H1 (cell line): Measurements from ENCODE around the gene GPR156. TPM values are rescaled to one million over a fixed set of nuclear protein-coding genes. Genes with fewer than 3 reads are reported as not detected.

Experiments
- CTCF ChIA-PET: fragments of 300-600 bp; sonication (Branson Sonifier 250); formaldehyde crosslinking; loops from one replicate; lab custom pipeline; 2021; ENCODE audit not compliant: partially characterized antibody; lab: Charles Lee
- POLR2A ChIA-PET: fragments of 300-600 bp; sonication (Branson Sonifier 250); formaldehyde crosslinking; loops from one replicate; lab custom pipeline; 2021; ENCODE audit warnings: inconsistent platforms; ENCODE audit not compliant: partially characterized antibody; lab: Charles Lee
- DNase-seq, 2 experiments: peaks; one replicate each; pipeline versions ENCODE4 v3.0.0 to v3.0.0-alpha.2; 2010 to 2022; ENCODE audit warnings: low spot score in 2 of 2, low read depth in 1 of 2, mixed read lengths in 1 of 2
- FAIRE-seq: peaks from 2 replicates; lab custom pipeline; 2011; peaks lifted over from hg19 to GRCh38; lab: Jason Lieb, UNC
- H2AFZ ChIP-seq: 2 replicates; pipeline ENCODE4 v1.8.1; 2012; ENCODE audit warnings: low read length, inconsistent platforms
- H2AK5ac ChIP-seq: 2 replicates; pipeline ENCODE4 v1.6.1; 2013; ENCODE audit warnings: low read depth, low read length
- H2BK120ac ChIP-seq: replicated peaks from 2 replicates; pipeline ENCODE3; 2013; ENCODE audit warnings: low read depth, low read length, inconsistent platforms
- H2BK12ac ChIP-seq: 2 replicates; pipeline ENCODE4 v1.6.1; 2013; ENCODE audit warnings: low read depth, low read length
- H2BK15ac ChIP-seq: 2 replicates; pipeline ENCODE4 v1.6.1; 2013; ENCODE audit warnings: low read length
- H2BK20ac ChIP-seq: 2 replicates; pipeline ENCODE4 v1.6.1; 2013; ENCODE audit warnings: low read length
- H2BK5ac ChIP-seq: 2 replicates; pipeline ENCODE4 v1.6.1; 2013; ENCODE audit warnings: low read depth, low read length
- H3K14ac ChIP-seq: 2 replicates; pipeline ENCODE4 v1.6.1; 2013; ENCODE audit warnings: inconsistent platforms; ENCODE audit not compliant: insufficient read length
- H3K18ac ChIP-seq: 2 replicates; pipeline ENCODE4 v1.6.1; 2013; ENCODE audit warnings: low read length; ENCODE audit errors: extremely low read depth
- H3K23ac ChIP-seq: 2 replicates; pipeline ENCODE4 v1.6.1; 2013; ENCODE audit warnings: inconsistent platforms; ENCODE audit not compliant: insufficient read length
- H3K23me2 ChIP-seq: 2 replicates; pipeline ENCODE4 v1.6.1; 2013; ENCODE audit warnings: low read depth, low read length
- H3K27ac ChIP-seq: 2 replicates; pipeline ENCODE4 v1.6.1; 2011; ENCODE audit warnings: low read depth, low read length, inconsistent platforms
- H3K27me3 ChIP-seq, 4 experiments: replicated peaks in 1 of 4; 1 replicate in 1 of 4; 2 replicates in 3 of 4; pipeline versions ENCODE4 v1.6.1 to v1.8.1; 2011 to 2013; ENCODE audit warnings: low read length in 3 of 4, mild to moderate bottlenecking in 3 of 4, inconsistent platforms in 2 of 4, mixed read lengths in 2 of 4, moderate library complexity in 1 of 4; ENCODE audit not compliant: control insufficient read depth in 3 of 4, insufficient read depth in 3 of 4; ENCODE audit errors: extremely low read depth in 1 of 4
- H3K36me3 ChIP-seq, 4 experiments: 2 replicates each; pipeline versions ENCODE4 v1.6.1 to v1.8.1; 2011 to 2013; ENCODE audit warnings: mild to moderate bottlenecking in 4 of 4, low read length in 3 of 4, moderate library complexity in 2 of 4, control low read depth in 1 of 4, inconsistent platforms in 1 of 4; ENCODE audit not compliant: insufficient read depth in 4 of 4, control insufficient read depth in 2 of 4
- H3K4ac ChIP-seq: replicated peaks from 2 replicates; pipeline ENCODE3; 2013; ENCODE audit warnings: low read length, low read depth, mixed read lengths, inconsistent platforms; ENCODE audit not compliant: insufficient read length
- H3K4me1 ChIP-seq, 4 experiments: replicated peaks in 1 of 4; 1 replicate in 1 of 4; 2 replicates in 3 of 4; pipeline versions ENCODE4 v1.6.1 to v1.8.1; 2011 to 2013; ENCODE audit warnings: low read length in 3 of 4, inconsistent platforms in 2 of 4, mixed read lengths in 1 of 4; ENCODE audit not compliant: insufficient read depth in 4 of 4, control insufficient read depth in 3 of 4
- H3K4me2 ChIP-seq, 2 experiments: 2 replicates each; pipeline versions ENCODE4 v1.6.1 to v1.8.1; 2011 to 2013; ENCODE audit warnings: low read depth in 2 of 2, low read length in 2 of 2, control low read depth in 1 of 2, inconsistent platforms in 1 of 2, mild to moderate bottlenecking in 1 of 2; ENCODE audit not compliant: insufficient read depth in 1 of 2
- H3K4me3 ChIP-seq, 4 experiments: fragments of 200-600, 300-600 bp in 1 of 4; sonication (generic), shearing (Covaris generic), sonication (Bioruptor Twin) in 1 of 4; 2 replicates each; pipeline versions ENCODE4 v1.5.1 to v1.8.1; 2011 to 2016; ENCODE audit warnings: low read length in 4 of 4, low read depth in 3 of 4, control low read depth in 2 of 4, inconsistent platforms in 2 of 4, mild to moderate bottlenecking in 2 of 4, mixed read lengths in 1 of 4, moderate library complexity in 1 of 4; ENCODE audit not compliant: insufficient read depth in 2 of 4; ENCODE audit errors: extremely low read depth in 1 of 4
- H3K56ac ChIP-seq: replicated peaks from 2 replicates; pipeline ENCODE3; 2013; ENCODE audit warnings: low read depth, mild to moderate bottlenecking, mixed read lengths, low read length, inconsistent platforms; ENCODE audit not compliant: insufficient read length
- H3K79me1 ChIP-seq: 2 replicates; pipeline ENCODE4 v1.6.1; 2013; ENCODE audit warnings: low read depth, low read length, control low read depth
- H3K79me2 ChIP-seq, 2 experiments: 2 replicates each; pipeline versions ENCODE4 v1.6.1 to v1.8.1; 2012 to 2013; ENCODE audit warnings: low read length in 2 of 2, mild to moderate bottlenecking in 2 of 2, inconsistent platforms in 1 of 2; ENCODE audit not compliant: insufficient read depth in 2 of 2, control insufficient read depth in 1 of 2
- H3K9ac ChIP-seq, 4 experiments: replicated peaks in 1 of 4; 1 replicate in 1 of 4; 2 replicates in 3 of 4; pipeline versions ENCODE4 v1.6.1 to v1.8.1; 2011 to 2013; ENCODE audit warnings: low read depth in 3 of 4, low read length in 3 of 4, control low read depth in 2 of 4, mild to moderate bottlenecking in 2 of 4, moderate library complexity in 2 of 4, inconsistent platforms in 1 of 4; ENCODE audit errors: extremely low read depth in 1 of 4
- H3K9me3 ChIP-seq, 2 experiments: 2 replicates each; pipeline versions ENCODE4 v1.6.1 to v1.8.1; 2012 to 2013; ENCODE audit warnings: mild to moderate bottlenecking in 2 of 2, moderate library complexity in 2 of 2, control low read depth in 1 of 2, inconsistent platforms in 1 of 2, low read depth in 1 of 2, low read length in 1 of 2, mixed read lengths in 1 of 2; ENCODE audit not compliant: insufficient read depth in 2 of 2
- H4K20me1 ChIP-seq, 2 experiments: replicated peaks in 1 of 2; 2 replicates each; pipeline versions ENCODE3 to v1.8.1; 2011 to 2013; ENCODE audit warnings: inconsistent platforms in 2 of 2, low read length in 2 of 2, mild to moderate bottlenecking in 1 of 2; ENCODE audit not compliant: insufficient read depth in 2 of 2, control insufficient read depth in 1 of 2
- H4K5ac ChIP-seq: 2 replicates; pipeline ENCODE4 v1.6.1; 2013; ENCODE audit warnings: low read length, low read depth, mixed read lengths, inconsistent platforms; ENCODE audit not compliant: insufficient read length
- H4K8ac ChIP-seq: 2 replicates; pipeline ENCODE4 v1.8.0; 2013; ENCODE audit warnings: mild to moderate bottlenecking, moderate library complexity, low read length, inconsistent platforms; ENCODE audit not compliant: insufficient read depth; ENCODE audit errors: extremely low read depth
- H4K91ac ChIP-seq: replicated peaks from 2 replicates; pipeline ENCODE3; 2013; ENCODE audit warnings: low read length, mixed read lengths, inconsistent platforms; ENCODE audit not compliant: insufficient read length
- BCL11A ChIP-seq, 2 experiments: IDR thresholded peaks; one replicate each; pipeline ENCODE4 v1.6.1; 2011; ENCODE audit warnings: low read depth in 2 of 2, low read length in 2 of 2, mild to moderate bottlenecking in 2 of 2
- NANOG ChIP-seq: IDR thresholded peaks from 2 replicates; pipeline ENCODE4 v1.6.1; 2011; ENCODE audit warnings: low read length, low read depth, mild to moderate bottlenecking, inconsistent platforms; ENCODE audit not compliant: insufficient read depth, poor library complexity, severe bottlenecking
- SIN3A ChIP-seq, 2 experiments: IDR thresholded peaks in 1 of 2; conservative IDR thresholded peaks in 1 of 2; 2 replicates each; pipeline ENCODE4 v1.6.1; 2011 to 2012; ENCODE audit warnings: low read length in 2 of 2, improper control_type of control experiment in 1 of 2, low read depth in 1 of 2, mild to moderate bottlenecking in 1 of 2
- USF2 ChIP-seq: IDR thresholded peaks from 2 replicates; pipeline ENCODE4 v1.6.1; 2011; ENCODE audit warnings: low read length, improper control_type of control experiment
- WGBS, 2 experiments: shearing (Covaris generic) in 1 of 2; methylation state at CpG; one replicate each; pipeline versions ENCODE4 v1.1.6 to v1.1.7; 2013 to 2015; ENCODE audit warnings: low lambda C conversion rate in 2 of 2, mixed read lengths in 2 of 2, inconsistent platforms in 1 of 2, low coverage in 1 of 2, missing lambda C conversion rate in 1 of 2; ENCODE audit not compliant: insufficient replicate concordance in 2 of 2, insufficient coverage in 1 of 2, insufficient read length in 1 of 2; ENCODE audit errors: extremely low coverage in 1 of 2, missing lambda C conversion rate in 1 of 2; 5-methylcytosine and 5-hydroxymethylcytosine counted together
- polyA plus RNA-seq, 7 experiments: library from polyadenylated mRNA; depleted of rRNA in 3 of 7; stranded (reverse) in 5 of 7; unstranded in 2 of 7; fragments of >200 nt in 5 of 7; fragments of 200-250 nt in 2 of 7; gene quantifications; 1 replicate in 5 of 7; 2 replicates in 1 of 7; 4 replicates in 1 of 7; pipeline versions ENCODE4 v1.2.1 to v1.2.3, GENCODE V29; 2011 to 2013; ENCODE audit warnings: missing spikeins in 2 of 7, mixed read lengths in 2 of 7
- total RNA-seq: library from RNA; stranded (reverse); fragmentation: NEBNext Ultra II Directional; extraction: Animal tissue kit (Norgen Biotek cat#: 25700); gene quantifications from 2 replicates; pipeline ENCODE4 v1.2.1, GENCODE V29; 2021

The GPR156 gene
- total and polyA plus RNA-seq, 2 of the 8 experiments (the other 6 are each of a cell fraction or from before 2014, with no cell fraction given) = 1.6 to 1.8 TPM

DNA sequence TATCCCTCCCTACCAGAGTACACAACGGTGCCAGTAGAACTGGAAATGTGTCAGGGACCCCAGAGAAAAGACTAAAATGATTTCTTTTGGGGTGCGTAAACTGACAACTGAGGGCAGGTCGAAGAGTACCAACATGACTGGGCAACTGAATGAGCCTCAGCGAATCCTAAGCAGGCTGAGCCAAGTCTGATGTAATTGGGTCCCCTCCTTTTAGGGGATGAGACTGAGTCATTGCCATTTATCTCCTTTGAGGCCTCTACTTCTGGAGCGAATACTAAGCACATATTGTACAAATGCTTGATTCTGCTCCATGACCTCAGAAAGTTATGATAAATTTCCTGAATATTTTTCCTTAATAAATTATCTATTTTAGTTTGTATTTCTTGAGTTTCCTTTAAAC, 17.3 kb upstream of the GPR156 start:
- no peak for DNase-seq
- Histone ChIP-seq H3K79me1 (no peaks in the 10 kb centered on the region), H3K4me3 (no peak overlapping the region), H2BK120ac (no peak overlapping the region), H3K56ac (no peak overlapping the region), H3K4ac (no peak overlapping the region), H3K4me2 (no peak overlapping the region), H3K27ac (no peak overlapping the region), H2AK5ac (no peak overlapping the region), H4K91ac (no peak overlapping the region), H3K36me3 (no peaks in the 10 kb centered on the region), H3K14ac (no peak overlapping the region), H3K9me3 (no peaks in the 10 kb centered on the region; a peak in 1 of 4 replicates), H3K4me1 (peaks cover 0 to 3% (median 0%) of the 10 kb centered on the region in 4 experiments; a peak in 1 of 7 replicates), H3K23me2 (peaks cover 2% of the 10 kb centered on the region; the same call in 1 of the 2 replicates), H3K9ac (no peak overlapping the region), H4K20me1 (no peaks in the 10 kb centered on the region), H4K8ac (no peak overlapping the region), H3K79me2 (no peaks in the 10 kb centered on the region), H2AFZ (peak overlapping the region; percentile 56; the same call in 1 of the 2 replicates), H2BK12ac (no peak overlapping the region), H4K5ac (no peak overlapping the region), H3K27me3 (no peaks in the 10 kb centered on the region), H3K18ac (no peak overlapping the region), H2BK15ac (no peak overlapping the region), H2BK5ac (no peak overlapping the region), H3K23ac (no peak overlapping the region), H2BK20ac (no peak overlapping the region)
- no peak for FAIRE-seq
- TF ChIP-seq NANOG (no peak), BCL11A (IDR thresholded peaks at IDR 0.05; ENCODE audit: low read depth in 2 of 2, low read length in 2 of 2) (no peak), SIN3A (conservative IDR thresholded peaks at IDR 0.05 in 1 of 2, IDR thresholded peaks at IDR 0.05 in 1 of 2; ENCODE audit: low read depth in 1 of 2, low read length in 2 of 2) (no peak), USF2 (no peak)
- CTCF ChIA-PET = no interaction called here
- 94% methylated on average over 5 of the region's 5 CpGs; no CpG with 5 or more reads in 1 of the 2 experiments for WGBS, 2 experiments
- POLR2A ChIA-PET = no interaction called here
